Cardiac fibroblast (primary cell): ENCODE results near the gene EDNRB.

Experiments used
- DNase-seq, 2 donors: peaks; one replicate each; pipeline versions ENCODE4 v3.0.0 to v3.0.0-alpha.2; 2010; ENCODE audit warnings: low read depth in 2 of 2
- H3K4me3 ChIP-seq, 2 donors: replicated peaks in 1 of 2; 1 replicate in 1 of 2; 2 replicates in 1 of 2; pipeline ENCODE4 v1.5.1; 2011; ENCODE audit warnings: low read depth in 2 of 2, low read length in 2 of 2, mild to moderate bottlenecking in 2 of 2, moderate library complexity in 1 of 2
- TF ChIP-seq, protein P1 (sequence below): IDR thresholded peaks from one replicate; pipeline ENCODE4 v1.5.1; 2011; ENCODE audit warnings: low read depth, mild to moderate bottlenecking, low read length, inconsistent platforms

Gene EDNRB

DNA sequence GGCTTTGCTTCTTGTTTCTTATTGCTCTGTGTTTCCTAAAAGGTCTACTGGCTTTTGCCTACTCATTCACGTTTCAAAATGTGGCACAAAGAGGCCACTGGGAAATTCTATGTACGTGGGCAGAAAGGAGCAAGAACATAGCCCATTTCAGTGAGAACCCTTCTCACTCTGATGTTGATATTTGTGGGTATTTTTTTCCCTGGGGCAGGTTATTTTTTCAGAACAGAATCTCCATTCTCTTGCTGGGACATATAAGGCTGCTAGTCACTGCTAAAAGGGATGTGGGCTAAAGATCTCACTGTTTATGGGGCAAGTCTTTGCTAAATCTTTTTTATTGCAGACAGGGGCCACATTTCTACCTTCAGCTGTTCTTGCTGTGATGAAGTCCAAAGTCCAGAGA lies 27.1 kb downstream of the EDNRB start:
- no peak overlapping the region for H3K4me3 ChIP-seq
- TF ChIP-seq, protein P1, sequence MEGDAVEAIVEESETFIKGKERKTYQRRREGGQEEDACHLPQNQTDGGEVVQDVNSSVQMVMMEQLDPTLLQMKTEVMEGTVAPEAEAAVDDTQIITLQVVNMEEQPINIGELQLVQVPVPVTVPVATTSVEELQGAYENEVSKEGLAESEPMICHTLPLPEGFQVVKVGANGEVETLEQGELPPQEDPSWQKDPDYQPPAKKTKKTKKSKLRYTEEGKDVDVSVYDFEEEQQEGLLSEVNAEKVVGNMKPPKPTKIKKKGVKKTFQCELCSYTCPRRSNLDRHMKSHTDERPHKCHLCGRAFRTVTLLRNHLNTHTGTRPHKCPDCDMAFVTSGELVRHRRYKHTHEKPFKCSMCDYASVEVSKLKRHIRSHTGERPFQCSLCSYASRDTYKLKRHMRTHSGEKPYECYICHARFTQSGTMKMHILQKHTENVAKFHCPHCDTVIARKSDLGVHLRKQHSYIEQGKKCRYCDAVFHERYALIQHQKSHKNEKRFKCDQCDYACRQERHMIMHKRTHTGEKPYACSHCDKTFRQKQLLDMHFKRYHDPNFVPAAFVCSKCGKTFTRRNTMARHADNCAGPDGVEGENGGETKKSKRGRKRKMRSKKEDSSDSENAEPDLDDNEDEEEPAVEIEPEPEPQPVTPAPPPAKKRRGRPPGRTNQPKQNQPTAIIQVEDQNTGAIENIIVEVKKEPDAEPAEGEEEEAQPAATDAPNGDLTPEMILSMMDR: no peak
- no peak for DNase-seq

DNA sequence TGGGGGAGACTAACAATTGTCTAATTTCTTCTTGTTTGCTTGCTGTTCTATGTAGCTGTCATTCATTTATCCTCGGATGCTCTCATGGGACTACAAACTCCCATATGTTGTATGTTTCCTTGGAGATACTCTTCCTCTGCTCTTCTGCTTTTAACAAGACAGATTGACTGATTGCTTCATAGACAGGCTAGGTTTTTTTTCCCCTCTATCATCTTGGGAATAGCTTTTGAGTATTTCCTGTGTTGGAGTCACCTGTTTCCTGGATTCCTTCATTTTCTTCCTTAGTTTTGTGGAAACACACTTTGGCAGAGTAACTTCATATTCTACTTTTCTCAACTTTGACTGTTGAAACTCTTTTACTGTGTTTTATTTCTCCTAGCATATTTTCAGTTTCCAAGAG lies 27.6 kb downstream of the EDNRB start:
- TF ChIP-seq, protein P1: no peak
- H3K4me3 ChIP-seq: no peak overlapping the region
- no peak for DNase-seq

DNA sequence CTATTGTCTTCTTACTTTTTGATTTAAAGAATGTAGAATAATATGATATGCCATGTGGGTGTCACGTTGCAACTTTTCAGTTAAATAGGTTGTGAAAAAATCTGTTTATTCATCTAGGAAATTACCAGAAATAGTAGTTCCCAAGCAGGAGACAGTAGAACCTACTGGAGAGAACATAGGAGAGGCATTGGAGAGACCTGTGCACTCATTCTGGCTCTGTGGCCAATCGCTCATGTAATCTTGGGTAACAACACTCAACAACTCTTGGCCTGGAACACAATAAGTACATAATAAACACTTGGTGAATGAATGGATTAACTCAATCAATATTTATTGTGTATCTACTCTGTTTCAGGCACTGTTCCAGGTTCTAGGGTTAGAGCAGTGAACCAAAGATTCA lies 35.3 kb downstream of the EDNRB start:
- TF ChIP-seq, protein P1: no peak
- no peak overlapping the region for H3K4me3 ChIP-seq
- no peak for DNase-seq

DNA sequence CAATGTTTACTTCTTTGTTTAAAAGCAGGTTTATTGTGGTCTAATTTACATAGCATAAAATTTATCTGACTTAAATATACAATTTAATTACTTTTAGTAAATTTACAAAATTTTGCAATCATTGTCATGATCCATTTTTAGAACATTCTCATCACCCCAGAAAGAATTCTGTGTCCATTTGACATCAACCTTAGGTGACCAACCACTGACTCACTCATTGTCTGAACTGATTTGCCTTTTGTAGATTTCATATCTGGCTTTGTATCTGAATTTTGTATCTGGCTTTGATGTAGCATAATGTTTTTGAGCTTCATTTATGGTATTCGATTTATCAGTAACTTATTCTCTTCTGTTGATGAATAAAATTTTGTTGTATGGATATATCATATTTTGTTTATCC lies 40.4 kb downstream of the EDNRB start:
- TF ChIP-seq, protein P1: no peak
- H3K4me3 ChIP-seq: no peak overlapping the region
- DNase-seq: peak in 1 of 2 donors; percentile 57

DNA sequence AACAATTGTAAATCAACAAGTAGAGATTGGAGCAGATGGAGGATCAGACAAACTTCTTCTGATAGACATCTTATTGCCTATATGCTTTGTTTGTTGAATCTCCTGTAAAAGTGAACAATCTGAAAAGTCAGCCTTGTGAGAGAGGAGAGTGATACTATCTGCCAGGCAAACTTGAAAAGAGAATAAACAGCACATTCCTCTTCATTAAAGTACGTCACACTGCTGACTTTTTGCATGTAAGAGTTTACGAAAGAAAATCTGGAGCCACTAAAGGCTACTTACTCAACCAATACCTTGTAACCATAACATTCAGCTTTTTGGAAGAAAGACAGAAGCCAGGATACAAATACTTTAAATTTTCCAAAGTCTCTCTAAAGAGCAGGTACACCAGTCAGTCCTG lies 42.5 kb downstream of the EDNRB start:
- TF ChIP-seq, protein P1: no peak
- DNase-seq: peak in 1 of 2 donors; percentile 36
- no peak overlapping the region for H3K4me3 ChIP-seq

DNA sequence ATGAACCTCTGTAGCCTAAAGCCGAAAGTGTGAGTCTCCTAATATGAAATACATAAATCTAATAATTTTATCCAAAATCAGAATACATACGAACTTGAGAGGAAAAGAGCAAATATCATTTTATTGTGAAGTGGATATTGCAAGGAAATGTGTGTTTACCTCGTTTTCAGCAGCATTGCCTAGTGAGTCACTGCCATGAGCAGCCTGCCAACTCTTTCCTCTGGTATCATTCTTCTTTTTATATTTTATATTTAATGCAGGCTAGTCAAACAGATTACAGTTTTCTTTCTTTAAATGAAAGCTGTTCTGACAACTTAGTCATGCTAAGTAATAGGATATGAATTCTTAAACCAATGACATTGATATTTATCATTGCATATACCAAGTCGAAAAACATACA lies 44.2 kb downstream of the EDNRB start:
- H3K4me3 ChIP-seq: no peak overlapping the region
- TF ChIP-seq, protein P1: no peak
- peak; percentile 50 to 67 for DNase-seq

DNA sequence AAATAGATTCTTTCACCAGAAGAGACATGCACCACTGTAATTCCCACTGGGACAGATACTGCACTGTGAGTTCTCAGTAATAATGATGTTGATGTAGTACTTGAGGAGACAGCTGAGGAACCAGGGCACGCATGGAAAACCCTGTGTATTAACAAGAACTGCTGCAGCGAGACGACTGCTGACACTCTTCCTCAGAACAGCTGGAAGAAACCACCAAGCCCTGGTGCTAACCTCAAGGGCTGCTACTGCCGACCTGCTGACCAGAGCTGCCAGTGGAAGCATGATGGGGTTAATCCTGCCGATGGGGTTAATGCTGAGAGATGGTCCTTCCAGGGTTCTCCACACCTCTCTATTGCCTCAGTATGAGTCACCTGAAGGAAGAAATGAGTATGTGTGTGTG lies 45.6 kb downstream of the EDNRB start:
- TF ChIP-seq, protein P1: no peak
- H3K4me3 ChIP-seq: no peak overlapping the region
- DNase-seq: peak in 1 of 2 donors; percentile 36
